Tibial nerve (tissue), 4 donors: Measurements from ENCODE around the gene PTK6. TPM values are rescaled to one million over a fixed set of nuclear protein-coding genes. Genes with fewer than 3 reads are reported as not detected.

Source experiments
- DNase-seq, 2 donors: peaks; one replicate each; pipeline ENCODE4 v3.0.0-alpha.2; 2019; ENCODE audit warnings: low spot score in 2 of 2
- H3K27ac ChIP-seq, 4 donors: fragments of 200-600 bp; sonication (generic) in 3 of 4; one replicate each; pipeline ENCODE4 v1.5.1; 2017 to 2019; ENCODE audit warnings: mild to moderate bottlenecking in 1 of 4
- H3K27me3 ChIP-seq, 2 donors: fragments of 200-600 bp; sonication (generic) in 1 of 2; one replicate each; pipeline versions ENCODE4 v1.5.1 to v1.6.0; 2017 to 2019
- H3K36me3 ChIP-seq, 3 donors: fragments of 200-600 bp; sonication (generic); one replicate each; pipeline ENCODE4 v1.5.1; 2018 to 2019
- H3K4me1 ChIP-seq, 4 donors: fragments of 200-600 bp; sonication (generic) in 3 of 4; one replicate each; pipeline ENCODE4 v1.5.1; 2017 to 2019
- H3K4me3 ChIP-seq, 4 donors: fragments of 200-600 bp; sonication (generic) in 3 of 4; one replicate each; pipeline ENCODE4 v1.5.1; 2017 to 2019; ENCODE audit warnings: mild to moderate bottlenecking in 1 of 4, moderate library complexity in 1 of 4
- H3K9me3 ChIP-seq, 4 donors: fragments of 200-600 bp; sonication (generic) in 3 of 4; one replicate each; pipeline ENCODE4 v1.5.1; 2017 to 2019
- EP300 ChIP-seq, 2 donors: sonication (generic); formaldehyde crosslinking; IDR thresholded peaks; one replicate each; pipeline ENCODE4 v1.6.1; 2017; ENCODE audit warnings: antibody characterized with exemption in 2 of 2, mild to moderate bottlenecking in 1 of 2
- POLR2A ChIP-seq, 2 donors: fragments of 450-650 bp; IDR thresholded peaks; one replicate each; pipeline ENCODE4 v1.6.1; 2017; ENCODE audit warnings: antibody characterized with exemption in 2 of 2, mild to moderate bottlenecking in 2 of 2, moderate library complexity in 2 of 2
- WGBS, 2 donors: methylation state at CpG; one replicate each; pipeline ENCODE4 v1.1.5; 2018; 5-methylcytosine and 5-hydroxymethylcytosine counted together
- total RNA-seq, 4 donors: library from RNA; depleted of rRNA; stranded (reverse); fragments of >200 nt; gene quantifications; one replicate each; pipeline ENCODE4 v1.1.0, GENCODE V29; 2016
- TF ChIP-seq, protein P1 (sequence below), 5 experiments: fragments of 200-600 bp in 3 of 5; fragments of 450-650 bp in 2 of 5; sonication (generic) in 3 of 5; IDR thresholded peaks; one replicate each; pipeline ENCODE4 v1.5.1; 2016 to 2019; ENCODE audit warnings: antibody characterized with exemption in 5 of 5, mild to moderate bottlenecking in 3 of 5, moderate library complexity in 2 of 5

Gene PTK6
- total RNA-seq, 4 donors from 2014 or later, result 0.21 to 0.90 TPM; not detected in 2

GRCh38 chr20:63542031-63542559 lies 4.9 kb upstream of the PTK6 start:
- Histone ChIP-seq H3K9me3 (no peaks in the 10 kb centered on the region), H3K27ac (no peak overlapping the region), H3K4me3 (no peak overlapping the region), H3K4me1 (peaks cover 0 to 17% (median 8%) of the 10 kb centered on the region in 4 donors), H3K27me3 (peaks cover 0 to 30% of the 10 kb centered on the region in 2 donors), H3K36me3 (no peaks in the 10 kb centered on the region)
- no peak for DNase-seq
- 79 to 82% methylated on average over 18 to 23 of the region's 36 CpGs for WGBS, 2 donors
- TF ChIP-seq, protein P1, sequence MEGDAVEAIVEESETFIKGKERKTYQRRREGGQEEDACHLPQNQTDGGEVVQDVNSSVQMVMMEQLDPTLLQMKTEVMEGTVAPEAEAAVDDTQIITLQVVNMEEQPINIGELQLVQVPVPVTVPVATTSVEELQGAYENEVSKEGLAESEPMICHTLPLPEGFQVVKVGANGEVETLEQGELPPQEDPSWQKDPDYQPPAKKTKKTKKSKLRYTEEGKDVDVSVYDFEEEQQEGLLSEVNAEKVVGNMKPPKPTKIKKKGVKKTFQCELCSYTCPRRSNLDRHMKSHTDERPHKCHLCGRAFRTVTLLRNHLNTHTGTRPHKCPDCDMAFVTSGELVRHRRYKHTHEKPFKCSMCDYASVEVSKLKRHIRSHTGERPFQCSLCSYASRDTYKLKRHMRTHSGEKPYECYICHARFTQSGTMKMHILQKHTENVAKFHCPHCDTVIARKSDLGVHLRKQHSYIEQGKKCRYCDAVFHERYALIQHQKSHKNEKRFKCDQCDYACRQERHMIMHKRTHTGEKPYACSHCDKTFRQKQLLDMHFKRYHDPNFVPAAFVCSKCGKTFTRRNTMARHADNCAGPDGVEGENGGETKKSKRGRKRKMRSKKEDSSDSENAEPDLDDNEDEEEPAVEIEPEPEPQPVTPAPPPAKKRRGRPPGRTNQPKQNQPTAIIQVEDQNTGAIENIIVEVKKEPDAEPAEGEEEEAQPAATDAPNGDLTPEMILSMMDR (IDR thresholded peaks at IDR 0.05), result no peak
- TF ChIP-seq EP300 (IDR thresholded peaks at IDR 0.05) (no peak), POLR2A (IDR thresholded peaks at IDR 0.05) (no peak)

- H3K27me3 ChIP-seq, result peaks cover 0 to 30% of the 10 kb centered on the region in 2 donors
- 92 to 94% methylated on average over 19 to 20 of the region's 28 CpGs for WGBS, 2 donors
- no peak for DNase-seq
- TF ChIP-seq, protein P1 (IDR thresholded peaks at IDR 0.05), result no peak
- TF ChIP-seq POLR2A (IDR thresholded peaks at IDR 0.05) (no peak), EP300 (IDR thresholded peaks at IDR 0.05) (no peak)
- no peaks in the 10 kb centered on the region for H3K9me3 ChIP-seq
- H3K27ac ChIP-seq, result no peak overlapping the region
- H3K4me1 ChIP-seq, result peaks cover 0 to 23% (median 12%) of the 10 kb centered on the region in 4 donors
- H3K4me3 ChIP-seq, result no peak overlapping the region
- no peaks in the 10 kb centered on the region for H3K36me3 ChIP-seq
Observed at GRCh38 chr20:63541371-63541770, 4.2 kb upstream of the PTK6 start.

GRCh38 chr20:63540417-63541186 lies 3.4 kb upstream of the PTK6 start:
- no peak for DNase-seq
- Histone ChIP-seq H3K27ac (no peak overlapping the region), H3K4me3 (no peak overlapping the region), H3K9me3 (no peaks in the 10 kb centered on the region), H3K36me3 (no peaks in the 10 kb centered on the region), H3K27me3 (peaks cover 0 to 28% of the 10 kb centered on the region in 2 donors), H3K4me1 (peaks cover 0 to 27% (median 11%) of the 10 kb centered on the region in 4 donors)
- 62 to 70% methylated on average over 38 to 41 of the region's 49 CpGs for WGBS, 2 donors
- no peak for TF ChIP-seq POLR2A (IDR thresholded peaks at IDR 0.05)
- TF ChIP-seq EP300 (IDR thresholded peaks at IDR 0.05), result no peak
- TF ChIP-seq, protein P1 (IDR thresholded peaks at IDR 0.05), result no peak

DNA sequence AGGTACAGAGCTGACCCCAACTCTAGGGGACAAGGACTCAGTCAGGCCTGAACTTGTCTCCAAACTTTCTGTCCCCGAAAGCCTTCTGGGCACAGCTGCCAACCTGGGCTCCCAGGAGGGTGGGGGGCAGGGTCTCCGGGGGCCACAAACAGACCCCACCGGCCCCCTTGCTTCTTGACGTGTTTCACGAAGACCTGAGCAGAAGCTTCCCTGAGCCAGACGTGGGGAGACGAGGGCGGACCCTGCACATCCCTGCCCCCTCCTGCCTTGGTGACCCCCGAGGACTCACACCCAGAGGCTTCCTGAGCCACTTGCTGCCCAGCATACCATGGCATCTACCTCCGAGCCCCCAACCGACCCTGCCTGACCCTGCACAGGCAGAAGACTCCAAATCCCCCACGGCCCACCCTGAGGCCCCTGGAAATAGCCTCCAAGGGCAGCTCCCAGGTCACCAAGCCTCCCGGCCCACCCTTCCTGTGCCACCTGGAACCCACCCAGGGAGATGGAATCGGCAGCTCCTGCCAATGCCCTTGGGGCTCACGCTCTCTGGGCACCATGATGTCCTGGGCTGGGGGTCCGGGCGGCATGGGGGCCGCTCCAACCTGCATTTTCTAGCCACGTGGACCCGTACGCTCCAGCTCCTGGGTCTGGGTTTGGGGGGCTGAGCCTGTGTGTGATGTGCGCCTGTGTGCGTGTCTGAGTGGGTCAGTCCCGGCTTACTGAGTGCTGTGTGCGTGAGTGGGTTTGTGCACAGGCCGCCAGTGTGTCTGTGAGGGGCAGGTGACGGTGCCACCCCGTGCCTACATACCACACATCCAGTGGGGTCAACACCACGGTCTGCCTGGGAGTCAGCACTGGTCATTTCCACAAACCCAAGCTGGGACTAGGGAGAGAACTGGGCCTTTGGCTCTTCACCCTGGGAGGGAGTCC lies 2.5 kb upstream of the PTK6 start:
- H3K27me3 ChIP-seq, result peaks cover 0 to 23% of the 10 kb centered on the region in 2 donors
- TF ChIP-seq, protein P1 (IDR thresholded peaks at IDR 0.05), result no peak
- TF ChIP-seq EP300 (IDR thresholded peaks at IDR 0.05), result no peak
- 86 to 93% methylated on average over 23 to 29 of the region's 29 CpGs for WGBS, 2 donors

More for the DNA sequence above, 2.5 kb upstream of the PTK6 start:
- Histone ChIP-seq H3K4me1 (peaks cover 0 to 35% (median 9%) of the 10 kb centered on the region in 4 donors), H3K36me3 (no peaks in the 10 kb centered on the region), H3K4me3 (no peak overlapping the region), H3K27ac (no peak overlapping the region), H3K9me3 (no peaks in the 10 kb centered on the region)
- no peak for DNase-seq
